Left ventricle myocardium inferior (tissue), 1 donor: ENCODE data around the gene LRTM2. TPM values are rescaled to one million over a fixed set of nuclear protein-coding genes. Genes with fewer than 3 reads are reported as not detected.

ENCODE experiments used
- DNase-seq: peaks from one replicate; pipeline ENCODE4 v3.0.0-alpha.2; 2020
- H3K27ac ChIP-seq: fragments of 200-600 bp; replicated peaks from 2 replicates; pipeline ENCODE4 v1.8.0; 2021
- H3K27me3 ChIP-seq: fragments of 200-600 bp; 2 replicates; pipeline ENCODE4 v1.8.0; 2021; ENCODE audit warnings: low read depth
- H3K36me3 ChIP-seq: fragments of 200-600 bp; 2 replicates; pipeline ENCODE4 v1.8.0; 2021
- H3K4me1 ChIP-seq: fragments of 200-600 bp; 2 replicates; pipeline ENCODE4 v1.8.0; 2021
- H3K4me3 ChIP-seq: fragments of 200-600 bp; 2 replicates; pipeline ENCODE4 v1.8.0; 2021; ENCODE audit warnings: mild to moderate bottlenecking, moderate library complexity
- H3K9me3 ChIP-seq: fragments of 200-600 bp; replicated peaks from 2 replicates; pipeline ENCODE4 v1.8.0; 2021
- intact Hi-C: fragments of 100-400 bp; cut with micrococcal nuclease; formaldehyde crosslinking; loops from one replicate; pipeline ENCODE4 v1.11.0; 2022
- total RNA-seq: library from RNA; stranded (reverse); fragmentation: NEBNext Ultra II Directional; extraction: Animal tissue kit (Norgen Biotek cat#: 25700); gene quantifications from one replicate; pipeline ENCODE4 v1.2.1, GENCODE V29; 2021
- TF ChIP-seq, protein P1 (sequence below): fragments of 200-600 bp; IDR thresholded peaks from 2 replicates; pipeline ENCODE4 v1.8.0; 2021; ENCODE audit warnings: antibody characterized with exemption, mild to moderate bottlenecking, borderline replicate concordance
- donor health status: DM: no; HTN: yes; CAD: no; lungs with severe emphysema.

LRTM2 gene
- total RNA-seq, 1 donor from 2014 or later, result not detected

DNA sequence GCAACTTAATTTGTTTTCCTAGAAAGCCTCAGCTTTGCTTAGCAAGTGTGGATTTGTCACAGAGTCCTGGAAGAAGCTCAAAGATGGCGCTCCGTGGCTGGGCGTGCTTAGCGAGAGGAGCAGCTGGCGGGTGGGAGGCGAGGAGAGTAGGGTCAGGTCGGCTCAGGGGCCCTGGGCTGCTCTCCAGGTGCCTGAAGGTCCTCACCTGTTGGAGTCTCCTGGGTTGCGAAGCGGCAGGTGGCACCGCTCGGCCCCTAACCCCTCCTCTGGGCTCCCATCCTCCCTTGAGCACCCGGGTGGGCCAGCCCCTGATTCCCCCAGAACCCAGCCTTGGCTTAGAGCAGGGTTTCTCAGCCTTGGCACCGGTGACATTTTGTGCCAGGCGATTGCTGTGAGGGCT is 25.1 kb downstream of the LRTM2 start:
- H3K27me3 ChIP-seq, result peaks cover 54% of the 10 kb centered on the region
- TF ChIP-seq, protein P1, sequence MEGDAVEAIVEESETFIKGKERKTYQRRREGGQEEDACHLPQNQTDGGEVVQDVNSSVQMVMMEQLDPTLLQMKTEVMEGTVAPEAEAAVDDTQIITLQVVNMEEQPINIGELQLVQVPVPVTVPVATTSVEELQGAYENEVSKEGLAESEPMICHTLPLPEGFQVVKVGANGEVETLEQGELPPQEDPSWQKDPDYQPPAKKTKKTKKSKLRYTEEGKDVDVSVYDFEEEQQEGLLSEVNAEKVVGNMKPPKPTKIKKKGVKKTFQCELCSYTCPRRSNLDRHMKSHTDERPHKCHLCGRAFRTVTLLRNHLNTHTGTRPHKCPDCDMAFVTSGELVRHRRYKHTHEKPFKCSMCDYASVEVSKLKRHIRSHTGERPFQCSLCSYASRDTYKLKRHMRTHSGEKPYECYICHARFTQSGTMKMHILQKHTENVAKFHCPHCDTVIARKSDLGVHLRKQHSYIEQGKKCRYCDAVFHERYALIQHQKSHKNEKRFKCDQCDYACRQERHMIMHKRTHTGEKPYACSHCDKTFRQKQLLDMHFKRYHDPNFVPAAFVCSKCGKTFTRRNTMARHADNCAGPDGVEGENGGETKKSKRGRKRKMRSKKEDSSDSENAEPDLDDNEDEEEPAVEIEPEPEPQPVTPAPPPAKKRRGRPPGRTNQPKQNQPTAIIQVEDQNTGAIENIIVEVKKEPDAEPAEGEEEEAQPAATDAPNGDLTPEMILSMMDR, result no peak
- no peak for DNase-seq
- no peaks in the 10 kb centered on the region for H3K9me3 ChIP-seq
- no peak overlapping the region for H3K4me3 ChIP-seq
- intact Hi-C loops, result no loop called here
- H3K36me3 ChIP-seq, result no peaks in the 10 kb centered on the region
- H3K27ac ChIP-seq, result no peak overlapping the region
- no peaks in the 10 kb centered on the region for H3K4me1 ChIP-seq

DNA sequence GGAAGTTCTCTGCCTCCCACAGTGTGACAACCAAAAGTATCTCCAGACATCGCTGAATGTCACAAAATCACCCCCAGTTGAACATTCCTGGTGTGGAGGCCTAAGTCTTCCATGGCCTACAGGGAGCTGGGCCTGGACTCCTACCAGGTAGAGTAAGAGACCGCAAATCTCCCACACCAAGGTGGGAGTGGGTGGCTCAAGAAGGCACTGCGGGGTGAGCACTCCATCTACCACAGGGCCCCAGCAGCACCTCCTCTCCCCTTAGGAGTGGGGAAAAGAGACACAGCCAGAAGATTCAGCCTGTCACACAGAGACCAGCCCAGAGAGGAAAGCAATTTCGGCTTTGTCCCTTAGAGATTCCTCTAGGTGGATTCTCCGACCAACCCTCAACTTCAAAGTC is 25.5 kb downstream of the LRTM2 start:
- Histone ChIP-seq H3K9me3 (no peaks in the 10 kb centered on the region), H3K4me3 (no peak overlapping the region), H3K4me1 (no peaks in the 10 kb centered on the region), H3K27ac (no peak overlapping the region), H3K27me3 (peaks cover 54% of the 10 kb centered on the region), H3K36me3 (no peaks in the 10 kb centered on the region)
- intact Hi-C loops, result no loop called here
- TF ChIP-seq, protein P1, result no peak
- DNase-seq, result no peak

DNA sequence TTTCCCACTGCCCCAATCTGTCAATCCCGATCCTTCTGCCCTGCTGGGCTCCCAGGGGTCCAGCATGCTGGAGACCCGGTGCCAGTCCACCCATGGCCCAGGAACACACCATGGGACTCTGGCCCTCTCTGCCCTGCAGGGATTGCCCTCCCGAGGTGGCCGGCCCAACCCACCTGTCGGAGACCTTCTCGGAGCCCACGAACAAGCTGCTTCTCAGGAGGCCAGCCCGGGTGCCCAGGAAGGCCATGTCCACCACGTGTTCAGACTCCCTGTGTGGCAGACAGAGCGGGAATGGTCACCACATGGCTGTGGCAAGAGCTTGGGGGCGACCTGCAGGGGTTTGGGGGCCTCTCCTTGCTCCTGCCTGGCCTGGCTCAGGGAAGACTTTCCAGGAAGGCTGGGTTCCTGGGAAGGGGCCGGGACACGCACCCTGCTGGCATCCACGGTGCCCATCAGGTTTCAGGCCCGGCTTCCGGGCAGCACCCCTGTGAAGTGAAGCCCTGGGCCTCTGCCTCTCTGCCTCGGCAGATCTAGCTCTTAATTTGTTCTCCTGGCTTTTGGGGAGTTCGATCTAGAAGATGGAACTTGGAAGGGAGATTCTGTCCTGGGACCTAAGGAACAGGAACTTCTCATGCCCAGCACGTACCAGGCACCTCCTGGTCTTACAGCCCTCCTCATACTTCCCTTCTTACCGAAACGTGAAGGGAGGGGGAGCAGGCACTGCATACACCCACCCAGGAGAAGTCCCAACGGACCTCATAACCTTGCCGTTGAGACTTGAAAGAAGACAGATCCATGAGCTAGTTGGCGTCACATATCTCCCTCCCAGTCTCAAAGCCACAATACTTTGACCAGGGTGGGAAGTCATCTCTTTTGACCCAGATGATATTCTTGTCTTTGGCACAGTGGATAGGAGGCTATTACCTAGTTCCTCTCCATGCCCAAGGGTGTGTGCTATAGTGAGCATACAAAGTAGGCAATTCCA is 26.3 kb downstream of the LRTM2 start:
- Histone ChIP-seq H3K27me3 (peaks cover 51% of the 10 kb centered on the region), H3K27ac (no peak overlapping the region)
- DNase-seq, result no peak

DNA sequence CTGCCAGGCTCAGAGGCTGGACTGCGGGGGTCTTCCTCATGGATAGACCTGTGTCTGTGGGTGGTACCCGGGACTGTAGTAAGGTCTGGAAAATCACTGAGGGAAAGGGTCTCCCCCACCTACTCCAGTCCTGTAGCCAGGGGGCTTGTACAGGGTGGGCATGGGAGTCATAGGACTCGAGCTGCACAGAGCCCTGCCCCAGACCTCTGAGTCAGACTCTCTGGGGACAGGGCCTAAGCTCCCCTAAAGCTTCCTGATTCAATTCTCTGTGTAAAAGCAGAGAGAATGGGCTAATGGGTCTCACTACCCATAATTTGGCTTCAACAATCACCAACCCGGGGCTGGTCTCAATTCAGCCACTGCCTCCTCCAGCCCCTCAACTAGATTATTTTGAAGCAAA is 27.0 kb downstream of the LRTM2 start:
- Histone ChIP-seq H3K27me3 (peaks cover 44% of the 10 kb centered on the region), H3K4me3 (no peak overlapping the region), H3K36me3 (no peaks in the 10 kb centered on the region), H3K27ac (no peak overlapping the region), H3K9me3 (no peaks in the 10 kb centered on the region), H3K4me1 (no peaks in the 10 kb centered on the region)
- intact Hi-C loops, result no loop called here
- DNase-seq, result no peak
- TF ChIP-seq, protein P1, result no peak

More for the DNA sequence above, 26.3 kb downstream of the LRTM2 start:
- no peaks in the 10 kb centered on the region for H3K36me3 ChIP-seq
- H3K9me3 ChIP-seq, result no peaks in the 10 kb centered on the region
- intact Hi-C loops, result no loop called here
- H3K4me3 ChIP-seq, result no peak overlapping the region
- TF ChIP-seq, protein P1, result no peak
- no peaks in the 10 kb centered on the region for H3K4me1 ChIP-seq

DNA sequence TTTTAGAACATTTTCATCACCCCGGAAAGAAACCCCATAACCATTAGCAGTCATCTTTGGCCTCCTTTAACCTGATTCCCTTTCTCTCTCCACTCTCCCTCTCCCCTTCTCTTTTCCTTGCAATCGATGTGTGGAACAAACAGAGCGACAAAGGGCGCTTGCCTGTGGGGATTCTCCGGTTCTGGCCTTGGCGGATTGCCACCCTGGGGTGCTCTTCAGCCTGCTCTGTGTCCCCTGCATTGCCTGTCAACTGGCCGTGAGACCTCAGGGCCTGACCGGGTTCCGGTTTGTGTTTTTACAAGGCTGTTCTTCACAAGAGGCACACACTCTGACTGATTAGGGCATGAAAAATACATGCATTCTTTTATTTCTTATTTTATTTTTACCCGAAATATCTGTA is 27.8 kb downstream of the LRTM2 start:
- intact Hi-C loops, result no loop called here
- TF ChIP-seq, protein P1, result no peak
- H3K36me3 ChIP-seq, result no peaks in the 10 kb centered on the region

More for the DNA sequence above, 27.8 kb downstream of the LRTM2 start:
- H3K4me1 ChIP-seq, result no peaks in the 10 kb centered on the region
- H3K4me3 ChIP-seq, result no peak overlapping the region
- peaks cover 37% of the 10 kb centered on the region for H3K27me3 ChIP-seq
- H3K27ac ChIP-seq, result no peak overlapping the region
- no peaks in the 10 kb centered on the region for H3K9me3 ChIP-seq
- DNase-seq, result no peak
